Adrenal gland (tissue), 5 donors: ENCODE measurements around the gene CFL1.

Experiments used
- CTCF ChIP-seq, 6 experiments: fragments of 450-650 bp in 4 of 6; fragments of 200-600 bp in 2 of 6; sonication (generic) in 1 of 6; IDR thresholded peaks; 1 replicate in 5 of 6; 2 replicates in 1 of 6; pipeline versions ENCODE4 v1.5.1 to v1.8.0; 2016 to 2021; ENCODE audit warnings: antibody characterized with exemption in 6 of 6, mild to moderate bottlenecking in 2 of 6, moderate library complexity in 1 of 6
- POLR2A ChIP-seq, 2 donors: fragments of 450-650 bp; IDR thresholded peaks; one replicate each; pipeline ENCODE4 v1.6.1; 2017; ENCODE audit warnings: antibody characterized with exemption in 2 of 2, mild to moderate bottlenecking in 2 of 2, moderate library complexity in 1 of 2
- donor health status: DM: no; HTN: no; CAD: no.

- peak in 1 of 2 donors; percentile 8 for TF ChIP-seq POLR2A (IDR thresholded peaks at IDR 0.05)
- peak; percentile 79 to 100 (median 94) for TF ChIP-seq CTCF (IDR thresholded peaks at IDR 0.05)
Observed at GRCh38 chr11:65817835-65818680, 39.9 kb downstream of the CFL1 start.
